Testis (tissue), 5 donors: ENCODE results near the gene NCL. TPM values are rescaled to one million over a fixed set of nuclear protein-coding genes. Genes with fewer than 3 reads are reported as not detected.
A peak's percentile ranks its signal among the peaks of the same experiment; 100 is the strongest.

Experiments used
- DNase-seq: peaks from one replicate; pipeline ENCODE4 v3.0.0-alpha.2; 2019
- H3K27ac ChIP-seq, 2 donors: fragments of 200-600 bp; sonication (generic); one replicate each; pipeline ENCODE4 v1.5.1; 2019
- H3K27me3 ChIP-seq: fragments of 200-600 bp; sonication (generic); one replicate; pipeline ENCODE4 v1.5.1; 2019
- H3K36me3 ChIP-seq: fragments of 200-600 bp; sonication (generic); one replicate; pipeline ENCODE4 v1.5.1; 2017; ENCODE audit warnings: low read depth; ENCODE audit errors: missing control alignments
- H3K4me1 ChIP-seq: fragments of 200-600 bp; sonication (generic); one replicate; pipeline ENCODE4 v1.5.1; 2019
- H3K4me3 ChIP-seq, 2 donors: fragments of 200-600 bp; sonication (generic); one replicate each; pipeline ENCODE4 v1.5.1; 2017 to 2019
- H3K9me3 ChIP-seq: fragments of 200-600 bp; sonication (generic); one replicate; pipeline ENCODE4 v1.5.1; 2017
- CTCF ChIP-seq, 3 experiments: fragments of 450-650 bp in 2 of 3; fragments of 200-600 bp in 1 of 3; sonication (generic) in 1 of 3; IDR thresholded peaks; one replicate each; pipeline ENCODE4 v1.5.1; 2016 to 2019; ENCODE audit warnings: antibody characterized with exemption in 3 of 3, mild to moderate bottlenecking in 2 of 3, moderate library complexity in 1 of 3
- POLR2A ChIP-seq: fragments of 450-650 bp; IDR thresholded peaks from one replicate; pipeline ENCODE4 v1.6.1; 2017; ENCODE audit warnings: antibody characterized with exemption, mild to moderate bottlenecking, moderate library complexity
- WGBS, 2 donors: methylation state at CpG; one replicate each; pipeline ENCODE4 v1.1.5; 2018; 5-methylcytosine and 5-hydroxymethylcytosine counted together
- intact Hi-C: fragments of 100-400 bp; cut with DNase I; formaldehyde crosslinking; loops from one replicate; pipeline ENCODE4 v1.15.1; 2023; ENCODE audit warnings: low total_unique reads
- long read RNA-seq, 2 donors: transcript quantifications; one replicate each; lab custom pipeline, GENCODE V29; 2026
- polyA plus RNA-seq: library from polyadenylated mRNA; stranded (reverse); fragments of 350-450 nt; fragmentation: Illumina TruSeq; extraction: RNeasy Lipid Tissue Mini Kit (QIAGEN cat#74804); gene quantifications from one replicate; pipeline ENCODE4 v1.2.3, GENCODE V29; 2014; ENCODE audit warnings: low read depth, low replicate concordance; ENCODE audit not compliant: insufficient read depth
- total RNA-seq, 2 donors: library from RNA; depleted of rRNA; stranded (reverse); fragments of >200 nt; gene quantifications; one replicate each; pipeline ENCODE4 v1.2.3, GENCODE V29; 2016

The NCL gene, protein sequence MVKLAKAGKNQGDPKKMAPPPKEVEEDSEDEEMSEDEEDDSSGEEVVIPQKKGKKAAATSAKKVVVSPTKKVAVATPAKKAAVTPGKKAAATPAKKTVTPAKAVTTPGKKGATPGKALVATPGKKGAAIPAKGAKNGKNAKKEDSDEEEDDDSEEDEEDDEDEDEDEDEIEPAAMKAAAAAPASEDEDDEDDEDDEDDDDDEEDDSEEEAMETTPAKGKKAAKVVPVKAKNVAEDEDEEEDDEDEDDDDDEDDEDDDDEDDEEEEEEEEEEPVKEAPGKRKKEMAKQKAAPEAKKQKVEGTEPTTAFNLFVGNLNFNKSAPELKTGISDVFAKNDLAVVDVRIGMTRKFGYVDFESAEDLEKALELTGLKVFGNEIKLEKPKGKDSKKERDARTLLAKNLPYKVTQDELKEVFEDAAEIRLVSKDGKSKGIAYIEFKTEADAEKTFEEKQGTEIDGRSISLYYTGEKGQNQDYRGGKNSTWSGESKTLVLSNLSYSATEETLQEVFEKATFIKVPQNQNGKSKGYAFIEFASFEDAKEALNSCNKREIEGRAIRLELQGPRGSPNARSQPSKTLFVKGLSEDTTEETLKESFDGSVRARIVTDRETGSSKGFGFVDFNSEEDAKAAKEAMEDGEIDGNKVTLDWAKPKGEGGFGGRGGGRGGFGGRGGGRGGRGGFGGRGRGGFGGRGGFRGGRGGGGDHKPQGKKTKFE
- total RNA-seq (100 to 1,000 TPM; 207 to 224 TPM), polyA plus RNA-seq (293 TPM)
- long read RNA-seq, donor 1, full-length matches to known transcripts, result 116 of 4,935 reads
- long read RNA-seq, donor 1, partial matches to known transcripts, result 4,597 of 4,935 reads
- long read RNA-seq, donor 1, other reads (novel, unspliced or antisense), result 222 of 4,935 reads
- long read RNA-seq, donor 2, full-length matches to known transcripts, result 43 of 2,604 reads
- long read RNA-seq, donor 2, partial matches to known transcripts, result 2,515 of 2,604 reads
- long read RNA-seq, donor 2, other reads (novel, unspliced or antisense), result 46 of 2,604 reads

DNA sequence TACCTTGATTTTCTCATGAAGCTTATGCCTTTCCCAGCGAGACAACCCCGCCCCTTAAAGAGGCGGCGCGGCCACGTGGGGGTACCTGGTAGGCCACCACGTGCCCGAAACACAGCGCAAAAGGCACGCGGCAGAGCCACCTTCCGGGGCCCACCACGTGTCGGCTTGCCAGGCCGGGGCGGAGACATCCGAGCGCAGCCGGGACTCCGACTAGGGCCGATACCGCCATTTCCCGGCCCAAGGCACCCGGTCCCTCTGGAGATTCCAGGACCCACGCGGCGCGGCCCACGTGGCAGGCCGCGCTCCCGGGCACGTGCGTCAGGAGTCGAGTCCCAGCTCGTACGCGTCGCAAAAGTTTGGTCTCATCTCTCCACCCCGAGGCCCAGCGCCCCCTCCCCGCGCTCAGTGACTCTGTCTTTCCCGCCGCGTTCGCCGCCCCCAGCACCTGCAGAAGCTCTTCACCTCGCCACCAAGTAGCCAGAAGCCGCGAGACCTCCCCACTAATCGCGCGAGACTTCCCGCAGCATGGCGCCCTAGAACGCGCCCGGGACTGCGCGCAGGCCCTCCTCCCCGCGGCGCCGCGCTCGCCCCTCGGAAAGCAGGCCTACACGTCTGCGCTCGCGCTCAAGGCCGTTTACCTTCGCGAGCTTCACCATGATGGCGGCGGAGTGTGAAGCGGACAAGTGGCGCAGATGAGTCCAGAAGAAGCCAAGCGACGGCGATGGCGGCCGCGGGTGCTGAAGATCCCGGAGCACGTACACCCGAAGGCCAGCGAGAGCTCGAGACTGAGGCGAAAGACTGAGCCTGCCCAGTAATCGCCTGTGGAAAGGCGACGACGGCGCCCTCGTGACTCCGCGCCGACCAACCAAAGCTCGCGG lies at the start of gene NCL:
Gene NCL (minus strand): TSS at position 787 of the 878 bp plus-strand sequence. CDS start 131 bp downstream, at position 656.
- peaks cover 16% of the 10 kb centered on the region for H3K4me1 ChIP-seq
- 0 to 1% methylated on average over 40 to 74 of the region's 102 CpGs for WGBS, 2 donors

GRCh38 chr2:231513746-231514224 lies 49.5 kb upstream of the NCL start:
- peak overlapping the region; percentile 76 to 79 for H3K4me3 ChIP-seq
- H3K36me3 ChIP-seq, result no peaks in the 10 kb centered on the region
- peak overlapping the region; percentile 84 to 92 for H3K27ac ChIP-seq
- H3K27me3 ChIP-seq, result no peaks in the 10 kb centered on the region
- 7 to 15% methylated on average over 7 of the region's 7 CpGs for WGBS, 2 donors
- no peaks in the 10 kb centered on the region for H3K4me1 ChIP-seq
- intact Hi-C loops, result no loop called here
- H3K9me3 ChIP-seq, result no peaks in the 10 kb centered on the region
- no peak for DNase-seq
- no peak for TF ChIP-seq POLR2A
- TF ChIP-seq CTCF (IDR thresholded peaks at IDR 0.05), result no peak

More for the DNA sequence above, at the start of gene NCL:
- H3K36me3 ChIP-seq, result no peaks in the 10 kb centered on the region
- H3K27me3 ChIP-seq, result no peaks in the 10 kb centered on the region
- peak; percentile 98 for DNase-seq
- peak within 1 kb of the TSS; percentile 96 to 97 for H3K27ac ChIP-seq
- TF ChIP-seq POLR2A (peak; percentile 63), CTCF (IDR thresholded peaks at IDR 0.05) (no peak)
- intact Hi-C loops, result no loop called here
- no peaks in the 10 kb centered on the region for H3K9me3 ChIP-seq
- H3K4me3 ChIP-seq, result peak within 1 kb of the TSS; percentile 90 to 93

- no peak for DNase-seq
- WGBS, 2 donors, result 65 to 68% methylated on average over 5 of the region's 5 CpGs
- H3K4me3 ChIP-seq, result no peak overlapping the region
- intact Hi-C loops, result no loop called here
- TF ChIP-seq CTCF (IDR thresholded peaks at IDR 0.05) (no peak), POLR2A (no peak)
- H3K27ac ChIP-seq, result no peak overlapping the region
- H3K36me3 ChIP-seq, result no peaks in the 10 kb centered on the region
- H3K4me1 ChIP-seq, result no peaks in the 10 kb centered on the region
- H3K27me3 ChIP-seq, result no peaks in the 10 kb centered on the region
- H3K9me3 ChIP-seq, result no peaks in the 10 kb centered on the region
Measured at GRCh38 chr2:231512222-231512621, 47.9 kb upstream of the NCL start.

DNA sequence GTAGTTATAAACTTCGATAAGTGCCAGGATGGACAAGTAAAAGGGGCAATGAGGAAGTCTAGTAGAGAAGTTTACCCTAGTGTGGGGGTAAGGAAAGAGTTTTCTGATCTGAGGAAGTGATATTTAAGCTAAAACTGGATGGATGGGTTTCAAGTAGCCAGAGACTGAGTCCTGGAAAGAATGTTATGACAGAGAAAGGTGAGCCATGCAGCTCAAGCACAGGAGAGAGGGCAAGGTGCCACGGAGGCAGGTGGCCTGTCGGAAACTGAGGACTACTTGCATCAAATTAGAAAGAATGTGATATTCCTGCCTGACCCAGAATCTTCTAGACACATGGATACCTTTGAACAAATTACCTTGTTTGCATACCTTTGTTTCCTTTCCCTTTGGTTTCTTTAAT lies 39.5 kb upstream of the NCL start:
- 88 to 94% methylated on average over 3 of the region's 3 CpGs for WGBS, 2 donors
- no peak for DNase-seq
- H3K36me3 ChIP-seq, result no peaks in the 10 kb centered on the region
- intact Hi-C loops, result no loop called here
- no peaks in the 10 kb centered on the region for H3K9me3 ChIP-seq
- no peak overlapping the region for H3K27ac ChIP-seq
- no peak overlapping the region for H3K4me3 ChIP-seq
- H3K27me3 ChIP-seq, result no peaks in the 10 kb centered on the region
- TF ChIP-seq POLR2A, result no peak
- no peak for TF ChIP-seq CTCF (IDR thresholded peaks at IDR 0.05)
- H3K4me1 ChIP-seq, result no peaks in the 10 kb centered on the region
